ENCODE data around the gene FNDC3B.

GRCh38 chr3:172247525-172248274 is 208.3 kb downstream of the FNDC3B start:
- TF ChIP-seq POLR2AphosphoS5 (IDR thresholded peaks at IDR 0.05; ENCODE audit: insufficient read depth, low read depth, low read length) (no peak), CTCF (IDR thresholded peaks at IDR 0.05; ENCODE audit: extremely low read depth in 1 of 2, insufficient read depth in 1 of 2, low read depth in 1 of 2, low read length in 2 of 2) (no peak), MYC (IDR thresholded peaks at IDR 0.05; ENCODE audit: low read depth, low read length) (no peak)
